Transverse colon (tissue), 3 donors: ENCODE results near the gene LRRC36.

Source experiments
- CTCF ChIP-seq, 5 experiments: fragments of 200-600 bp in 3 of 5; fragments of 450-650 bp in 2 of 5; sonication (generic) in 3 of 5; IDR thresholded peaks; 1 replicate in 2 of 5; 2 replicates in 3 of 5; pipeline ENCODE4 v1.5.1; 2016 to 2017; ENCODE audit warnings: antibody characterized with exemption in 5 of 5, inconsistent platforms in 3 of 5, mild to moderate bottlenecking in 2 of 5, moderate library complexity in 1 of 5
- EP300 ChIP-seq: sonication (generic); formaldehyde crosslinking; IDR thresholded peaks from one replicate; pipeline ENCODE4 v1.6.1; 2017; ENCODE audit warnings: antibody characterized with exemption, low read depth
- POLR2A ChIP-seq: fragments of 450-650 bp; IDR thresholded peaks from one replicate; pipeline ENCODE4 v1.6.1; 2016; ENCODE audit warnings: antibody characterized with exemption, mild to moderate bottlenecking, moderate library complexity

GRCh38 chr16:67433131-67433719 lies 106.6 kb downstream of the LRRC36 start:
- TF ChIP-seq CTCF (IDR thresholded peaks at IDR 0.05) (no peak), POLR2A (no peak), EP300 (no peak)
